DOHH2 (cell line): ENCODE data around the gene FAM174C.

Experiments
- CTCF ChIP-seq: fragments of 200-600 bp; sonication (generic); IDR thresholded peaks from one replicate; pipeline ENCODE4 v1.5.1; 2014; ENCODE audit warnings: antibody characterized with exemption, mild to moderate bottlenecking, low read depth, low read length; ENCODE audit not compliant: poor library complexity, severe bottlenecking
- EZH2phosphoT487 ChIP-seq: fragments of 200-600 bp; sonication (generic); IDR thresholded peaks from 2 replicates; pipeline ENCODE4 v1.6.1; 2017; ENCODE audit warnings: borderline replicate concordance, mild to moderate bottlenecking, antibody characterized with exemption, low read length, moderate library complexity, mixed read lengths

- TF ChIP-seq CTCF (no peak), EZH2phosphoT487 (no peak)
Measured at GRCh38 chr19:1251330-1252220, 23.8 kb upstream of the FAM174C start.
